ENCODE data around the gene ALS2.
"Not testable (repeated sequence)": the region's sequence is repeated elsewhere in the genome, so short reads cannot be mapped to it uniquely, and the experiment has no call there.

ALS2 gene

GRCh38 chr2:201793631-201794030 is 12.9 kb upstream of the ALS2 start:
- DNase-seq = no peak

GRCh38 chr2:201790989-201791388 is 10.3 kb upstream of the ALS2 start:
- DNase-seq = no peak

- no peak for DNase-seq
Observed at GRCh38 chr2:201790291-201790690, 9.6 kb upstream of the ALS2 start.

DNA sequence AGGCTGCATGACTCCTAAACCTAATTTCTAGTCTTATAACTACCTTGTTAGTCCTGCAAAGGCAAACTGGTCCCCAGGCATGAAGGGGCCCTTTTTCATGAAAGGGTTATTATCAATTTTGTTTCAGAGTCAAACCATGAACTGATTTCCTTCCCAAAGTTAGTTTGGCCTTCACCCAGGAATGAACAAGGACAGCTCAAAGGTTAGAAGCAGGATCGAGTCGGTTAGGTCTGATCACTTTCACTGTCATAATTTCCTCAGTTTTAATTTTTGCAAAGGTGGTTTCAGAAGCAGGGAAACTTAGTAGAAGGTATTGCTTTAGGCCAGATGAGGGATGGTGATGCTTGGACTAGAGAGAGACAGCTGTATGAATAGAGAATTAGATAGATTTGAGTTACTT is 8.7 kb upstream of the ALS2 start:
- DNase-seq = no peak

GRCh38 chr2:201788371-201788770 is 7.6 kb upstream of the ALS2 start:
- DNase-seq = no peak

GRCh38 chr2:201786471-201786870 is 5.7 kb upstream of the ALS2 start:
- DNase-seq = no peak

DNA sequence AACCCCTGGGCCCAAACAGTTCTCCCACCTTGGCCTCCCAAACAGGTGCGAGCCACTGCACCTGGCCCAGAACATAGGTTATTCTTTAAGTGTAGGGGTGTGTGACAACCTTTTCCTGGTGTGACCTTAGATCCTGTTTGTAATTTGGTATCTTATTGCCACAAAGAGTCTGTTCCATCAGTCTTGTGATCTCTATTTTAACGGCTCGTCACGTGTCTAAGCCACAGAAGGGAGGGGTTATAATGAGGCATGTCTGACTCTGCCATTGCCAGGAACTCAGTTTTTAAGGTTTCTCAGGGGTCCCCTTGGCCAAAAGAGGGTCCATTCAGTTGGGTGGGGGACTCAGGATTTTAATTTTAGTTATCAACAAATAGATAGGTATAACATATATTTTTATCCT is 4.4 kb upstream of the ALS2 start:
- no peak for DNase-seq

DNA sequence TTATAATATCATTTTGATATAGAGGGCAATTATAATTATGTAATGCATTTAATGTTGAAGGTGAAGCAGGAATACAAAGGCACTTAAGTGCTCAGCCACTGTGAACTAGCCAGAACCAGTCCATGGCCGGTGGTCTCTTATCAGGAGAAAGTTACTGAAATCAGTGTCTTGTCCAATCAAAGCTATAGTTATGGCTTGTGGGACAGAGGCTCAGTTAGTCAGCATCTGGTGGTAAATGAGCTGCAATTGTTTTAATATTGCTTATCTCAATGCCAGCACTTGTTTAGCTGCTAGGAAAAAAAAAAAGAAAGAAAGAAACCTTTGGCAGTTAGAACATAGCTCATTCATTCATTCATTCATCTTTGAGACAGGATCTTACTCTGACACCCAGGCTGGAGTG is 3.8 kb upstream of the ALS2 start:
- DNase-seq = no peak

- no peak for DNase-seq
Observed at GRCh38 chr2:201781557-201782051, 871 bp upstream of the ALS2 start.

DNA sequence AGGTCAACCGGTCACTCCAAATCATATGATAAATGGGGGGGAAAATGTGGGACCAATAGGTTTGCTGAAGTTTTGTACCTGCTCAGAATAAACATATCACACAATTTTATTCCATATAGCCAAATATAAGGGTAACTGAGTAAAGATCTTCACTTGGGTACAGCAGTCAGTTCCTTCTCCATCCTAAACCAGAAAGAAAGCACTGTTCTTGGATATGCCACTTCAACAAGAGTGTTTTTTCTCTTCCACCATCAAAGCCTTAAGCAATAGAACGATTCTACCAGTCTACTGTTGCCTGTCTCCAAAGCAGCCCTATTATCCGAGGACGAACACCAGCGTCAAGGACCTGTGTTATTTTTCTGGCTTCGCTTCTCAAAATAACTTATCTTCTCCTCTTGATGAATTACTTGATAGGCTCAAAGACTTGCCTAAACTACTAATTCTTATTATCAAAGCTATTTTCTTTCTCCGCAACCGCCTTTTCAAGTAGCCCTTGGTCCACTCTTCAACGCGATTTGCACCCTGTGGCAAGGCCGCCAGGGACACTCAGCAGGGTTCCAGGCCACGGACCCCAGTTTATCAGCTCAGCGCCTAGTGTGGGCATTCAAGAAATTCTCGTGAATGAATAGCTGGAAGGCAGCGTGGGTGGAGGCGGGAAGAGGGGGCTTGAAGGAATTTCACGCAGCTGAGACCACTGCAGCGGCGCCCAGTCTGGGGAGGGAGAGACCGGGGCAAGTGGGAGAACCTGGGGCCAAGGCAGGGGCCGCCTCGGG is 646 bp downstream of the ALS2 start:
- no peak for DNase-seq

DNA sequence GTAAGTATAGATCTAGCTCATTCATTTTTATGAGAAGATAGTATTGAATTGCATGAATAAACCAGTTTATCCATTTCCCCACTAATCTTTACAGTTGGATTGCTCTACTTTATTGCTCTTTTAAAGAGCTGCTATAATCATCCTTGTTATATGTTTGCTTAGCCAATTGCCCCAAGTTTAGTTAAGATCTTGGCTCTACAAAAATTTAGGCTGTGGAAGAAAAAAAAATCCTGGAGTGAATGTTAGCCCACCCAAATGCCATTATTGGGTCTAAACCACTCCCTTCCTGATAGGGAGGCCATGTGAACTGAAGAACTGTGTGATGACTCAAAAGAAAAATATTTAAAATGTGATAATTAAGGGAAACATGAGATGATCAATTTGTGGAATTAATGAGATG is 2.9 kb downstream of the ALS2 start:
- DNase-seq = no peak

DNA sequence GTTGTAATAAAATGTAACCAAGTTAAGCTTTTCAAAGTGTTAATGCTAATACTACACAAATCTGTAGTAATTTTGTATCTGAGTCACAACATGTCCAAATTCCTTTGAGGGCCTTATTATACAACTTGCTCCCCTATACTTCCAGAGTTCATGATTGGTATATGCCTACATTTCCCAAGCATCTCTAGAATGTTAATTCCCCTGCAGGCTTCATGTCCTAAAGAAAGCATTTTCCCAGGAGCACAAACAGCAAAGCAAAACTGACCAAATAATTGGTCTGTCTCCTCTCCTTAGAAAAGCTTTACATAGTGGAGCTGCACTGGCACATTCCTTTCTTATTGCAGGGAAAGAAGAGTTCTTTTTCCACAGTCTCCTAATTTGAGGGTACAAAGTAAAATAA is 3.7 kb downstream of the ALS2 start:
- DNase-seq = no peak

GRCh38 chr2:201775326-201775725 is 5.4 kb downstream of the ALS2 start:
- no peak for DNase-seq

- DNase-seq = no peak
Observed at GRCh38 chr2:201774546-201774945, 6.2 kb downstream of the ALS2 start.

DNA sequence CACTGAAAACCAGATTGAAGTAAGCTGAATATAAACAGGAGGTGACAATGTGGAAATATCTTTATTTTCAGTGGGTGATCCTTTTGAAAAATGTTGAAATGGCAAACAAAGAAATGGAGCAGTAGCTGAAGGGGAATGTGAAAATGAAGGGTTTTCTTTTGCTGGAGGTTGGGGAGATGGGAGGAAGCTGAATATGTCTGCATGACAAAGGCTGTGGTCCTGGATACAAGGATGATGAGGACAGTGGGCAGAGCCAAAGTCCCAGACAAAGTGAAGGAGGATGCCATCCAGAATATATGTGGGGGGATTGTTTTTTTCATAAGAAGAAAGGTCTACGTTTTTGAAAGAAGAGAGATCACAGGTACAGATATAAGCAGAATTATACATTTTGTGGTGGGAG is 6.7 kb downstream of the ALS2 start:
- no peak for DNase-seq

DNA sequence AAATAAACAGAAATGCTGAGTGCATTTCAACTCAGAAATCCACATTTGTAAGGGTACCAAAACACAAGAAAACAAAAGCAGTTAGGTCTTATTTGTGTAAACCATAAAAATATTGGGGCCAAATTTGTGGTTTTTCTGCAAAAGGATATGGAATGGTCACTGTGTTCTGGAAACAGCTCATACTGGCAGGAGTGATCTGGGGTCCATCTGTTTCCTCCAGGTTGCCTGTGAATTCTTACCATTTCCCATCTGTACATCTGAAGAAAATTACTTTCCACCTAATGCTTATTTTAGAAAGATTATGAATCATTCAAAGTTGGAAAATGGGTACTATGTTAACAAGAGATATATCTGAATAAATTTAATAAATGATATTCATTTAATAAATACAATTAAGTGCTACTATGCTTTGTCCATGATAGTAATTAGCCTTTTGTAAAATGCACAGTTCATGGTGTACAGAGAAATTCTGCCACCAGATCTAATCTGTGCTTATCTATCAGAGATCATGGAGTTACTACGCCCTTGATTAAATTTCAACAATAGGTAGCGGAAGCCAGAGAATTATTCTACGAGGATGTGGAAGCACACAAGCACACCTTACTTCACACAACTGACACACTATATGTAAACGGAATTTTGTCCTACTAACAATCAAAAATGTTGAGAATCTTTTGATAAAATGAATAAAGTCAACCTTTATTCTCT is 10.9 kb downstream of the ALS2 start:
- DNase-seq = no peak

GRCh38 chr2:201768918-201769317 is 11.8 kb downstream of the ALS2 start:
- DNase-seq = no peak

GRCh38 chr2:201765799-201766198 is 14.9 kb downstream of the ALS2 start:
- no peak for DNase-seq

GRCh38 chr2:201764469-201764868 is 16.3 kb downstream of the ALS2 start:
- DNase-seq = not testable (repeated sequence)

DNA sequence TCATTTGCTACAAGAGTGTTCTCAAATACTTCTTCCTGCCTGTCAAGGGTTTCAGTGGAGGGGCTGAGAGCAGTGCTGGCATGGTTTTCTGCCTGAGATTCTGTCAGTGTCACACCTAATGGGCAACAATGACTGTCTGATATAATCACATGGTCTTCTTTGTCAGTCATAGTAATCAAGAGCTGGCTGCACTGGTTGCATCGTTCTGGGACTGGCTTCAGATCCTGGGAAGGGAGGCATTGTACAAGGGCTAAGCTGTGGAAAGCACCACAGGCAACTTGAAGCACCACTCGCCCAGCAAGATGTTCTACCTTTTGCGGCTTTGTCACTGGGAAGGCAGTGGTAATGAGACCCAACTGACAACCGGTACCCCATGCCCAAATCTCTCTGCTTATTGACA is 19.6 kb downstream of the ALS2 start:
- DNase-seq = no peak

DNA sequence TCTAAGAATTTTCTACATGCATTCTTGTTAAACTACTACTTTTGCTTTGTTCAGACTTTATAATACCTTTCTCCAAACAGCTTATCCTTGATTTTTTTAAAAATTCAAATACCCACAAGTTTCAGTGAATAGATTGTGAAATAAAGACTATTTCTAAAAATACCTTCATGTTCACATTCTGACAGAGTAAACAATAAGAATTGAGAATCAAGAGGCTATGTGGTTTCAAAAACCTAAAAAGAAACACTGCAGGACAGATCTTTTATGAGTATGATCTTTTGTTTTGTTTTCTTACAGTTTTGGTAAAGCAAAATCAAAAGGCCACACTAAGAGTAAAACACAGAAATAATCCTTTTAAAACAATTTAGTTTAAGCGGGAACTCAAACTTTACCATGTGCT is 21.2 kb downstream of the ALS2 start:
- no peak for DNase-seq

DNA sequence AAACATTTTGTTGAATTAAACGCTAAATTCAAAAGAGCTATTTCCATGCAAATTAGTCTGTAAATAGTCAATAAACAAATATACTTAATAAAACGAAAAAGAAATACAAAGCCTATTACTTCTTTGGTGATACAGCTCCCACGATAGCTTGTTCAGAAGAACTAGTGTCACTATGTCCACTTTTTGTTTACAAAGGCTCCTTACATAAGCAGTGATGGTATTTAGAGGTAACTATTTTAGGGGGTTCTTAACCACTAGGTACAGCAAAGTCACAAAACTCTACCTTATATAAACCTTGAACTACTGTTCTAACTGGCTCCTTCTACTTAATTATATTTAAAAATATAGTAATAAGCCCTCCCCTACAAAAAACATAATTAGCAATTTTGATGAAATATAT is 21.9 kb downstream of the ALS2 start:
- DNase-seq = no peak

- no peak for DNase-seq
Observed at GRCh38 chr2:201758234-201758633, 22.5 kb downstream of the ALS2 start.

- no peak for DNase-seq
Observed at GRCh38 chr2:201754717-201755415, 25.9 kb downstream of the ALS2 start.
